Lower leg skin (tissue), 3 donors: ENCODE measurements around the gene TM4SF18.

Experiments used
- CTCF ChIP-seq, 3 donors: fragments of 450-650 bp; IDR thresholded peaks; one replicate each; pipeline ENCODE4 v1.5.1; 2016; ENCODE audit warnings: antibody characterized with exemption in 3 of 3, mild to moderate bottlenecking in 3 of 3, moderate library complexity in 2 of 3
- POLR2A ChIP-seq, 2 donors: fragments of 450-650 bp; IDR thresholded peaks; one replicate each; pipeline ENCODE4 v1.6.1; 2016 to 2017; ENCODE audit warnings: antibody characterized with exemption in 2 of 2, mild to moderate bottlenecking in 1 of 2, moderate library complexity in 1 of 2

DNA sequence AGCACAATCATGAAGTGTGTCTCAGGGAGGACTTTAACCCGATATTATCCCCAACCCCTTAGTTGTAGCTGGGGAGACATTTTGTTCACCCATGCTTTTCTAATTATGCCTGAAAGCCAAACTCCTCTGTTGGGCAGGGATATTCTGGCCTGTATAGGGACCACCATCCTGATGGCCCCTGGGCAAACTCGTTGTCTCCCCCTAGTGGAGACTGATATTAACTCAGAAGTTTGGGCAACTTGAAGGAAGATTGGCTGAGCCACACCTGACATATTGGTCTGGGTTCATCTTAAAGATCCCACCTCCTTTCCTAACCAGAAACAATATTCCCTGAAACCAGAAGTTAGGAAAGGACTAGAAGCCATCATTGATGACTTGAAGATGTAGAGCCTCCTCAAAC lies 42.3 kb downstream of the TM4SF18 start:
- TF ChIP-seq CTCF (IDR thresholded peaks at IDR 0.05): no peak
- no peak for TF ChIP-seq POLR2A (IDR thresholded peaks at IDR 0.05)
